ENCODE data around the gene EMC10.

The EMC10 gene

DNA sequence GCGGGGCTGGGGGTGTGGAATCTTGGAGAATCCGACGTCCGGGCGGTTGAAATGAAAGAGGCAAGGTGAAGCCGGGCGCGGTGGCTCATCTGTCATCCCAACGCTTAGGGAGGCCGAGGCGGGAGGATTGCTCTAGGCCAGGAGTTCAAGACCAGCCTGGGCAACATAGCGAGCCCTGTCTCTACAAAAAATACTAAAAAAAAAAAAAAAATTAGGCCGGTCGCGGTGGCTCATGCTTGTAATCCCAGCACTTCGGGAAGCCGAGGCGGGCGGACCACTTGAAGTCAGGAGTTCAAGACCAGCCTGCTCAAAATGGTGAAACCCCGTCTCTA lies 566 bp downstream of the EMC10 start:
- DNase-seq (ENCODE audit: extremely low spot score, insufficient read length, low read depth) (no peak), FAIRE-seq (no peak)

DNA sequence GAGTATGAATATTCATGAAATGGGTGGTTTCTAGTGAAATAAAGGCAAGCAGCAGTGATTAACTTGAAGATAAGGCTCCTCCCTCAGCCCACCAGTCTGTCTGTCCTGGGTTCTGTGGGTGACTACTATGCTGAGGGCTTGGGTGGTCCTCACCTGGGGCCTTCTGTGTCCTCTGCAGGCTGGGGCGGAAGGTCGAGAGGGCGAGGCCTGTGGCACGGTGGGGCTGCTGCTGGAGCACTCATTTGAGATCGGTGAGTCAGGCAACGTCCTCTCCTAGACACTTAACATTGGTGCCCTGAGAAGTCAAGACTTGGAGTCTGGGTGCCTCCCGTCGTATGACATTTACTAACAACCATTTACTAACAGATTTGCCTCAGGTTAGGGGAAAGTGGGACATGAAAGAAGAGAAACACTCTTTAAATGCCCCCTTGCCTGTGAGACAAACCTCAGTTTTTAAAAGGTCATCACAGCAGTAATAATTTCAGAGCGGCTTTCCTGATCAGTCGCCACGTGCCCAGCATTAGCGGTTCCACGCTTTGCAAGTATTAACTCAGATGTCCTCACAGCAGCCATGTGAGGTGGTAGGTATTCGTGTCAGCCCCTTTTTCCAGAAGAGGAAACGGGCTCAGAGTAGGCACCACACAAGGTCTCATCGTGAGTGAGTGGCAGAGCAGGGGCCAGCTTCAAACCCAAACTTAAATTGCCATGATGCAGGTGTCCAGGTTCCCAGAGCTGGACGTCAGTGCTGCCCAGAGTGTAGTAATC lies 1.6 kb downstream of the EMC10 start:
- FAIRE-seq (no peak), DNase-seq (ENCODE audit: extremely low spot score, insufficient read length, low read depth) (no peak)

DNA sequence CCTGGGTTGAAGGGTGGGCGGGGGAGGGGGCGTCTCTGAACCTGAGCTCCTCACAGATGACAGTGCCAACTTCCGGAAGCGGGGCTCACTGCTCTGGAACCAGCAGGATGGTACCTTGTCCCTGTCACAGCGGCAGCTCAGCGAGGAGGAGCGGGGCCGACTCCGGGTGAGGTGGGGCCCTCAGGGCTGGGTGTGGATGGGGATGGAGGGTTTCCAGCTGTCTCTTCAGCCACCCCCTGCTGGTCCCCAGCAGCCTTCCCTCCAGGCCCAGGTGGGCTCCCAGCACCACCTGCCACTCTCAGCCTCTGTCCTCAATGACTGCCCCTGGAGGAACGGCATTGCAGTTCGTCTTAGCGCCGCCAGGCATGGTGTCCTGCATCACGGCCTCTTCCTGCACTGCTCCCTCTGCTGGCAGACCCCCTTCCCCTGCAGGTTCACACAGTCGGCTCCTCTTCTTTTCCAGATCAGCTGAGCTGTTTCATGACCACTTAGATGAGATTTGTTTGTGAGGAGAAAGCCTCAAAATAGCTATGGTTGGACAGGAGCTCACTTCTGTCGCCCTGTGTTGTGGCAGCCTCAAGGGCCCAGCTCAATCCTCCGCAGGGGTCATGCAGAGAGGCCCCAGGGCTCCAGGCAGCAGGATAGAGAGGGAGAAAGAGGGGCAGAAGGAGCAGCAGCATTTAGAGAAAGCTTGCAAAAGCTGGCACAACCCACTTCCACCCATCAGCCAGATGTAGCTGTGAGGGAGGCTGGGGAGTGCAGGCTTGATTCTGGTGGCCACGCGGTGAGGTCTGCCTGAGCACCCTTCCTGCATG lies 2.8 kb downstream of the EMC10 start:
- FAIRE-seq, result no peak
- DNase-seq (ENCODE audit: extremely low spot score, insufficient read length, low read depth), result no peak

DNA sequence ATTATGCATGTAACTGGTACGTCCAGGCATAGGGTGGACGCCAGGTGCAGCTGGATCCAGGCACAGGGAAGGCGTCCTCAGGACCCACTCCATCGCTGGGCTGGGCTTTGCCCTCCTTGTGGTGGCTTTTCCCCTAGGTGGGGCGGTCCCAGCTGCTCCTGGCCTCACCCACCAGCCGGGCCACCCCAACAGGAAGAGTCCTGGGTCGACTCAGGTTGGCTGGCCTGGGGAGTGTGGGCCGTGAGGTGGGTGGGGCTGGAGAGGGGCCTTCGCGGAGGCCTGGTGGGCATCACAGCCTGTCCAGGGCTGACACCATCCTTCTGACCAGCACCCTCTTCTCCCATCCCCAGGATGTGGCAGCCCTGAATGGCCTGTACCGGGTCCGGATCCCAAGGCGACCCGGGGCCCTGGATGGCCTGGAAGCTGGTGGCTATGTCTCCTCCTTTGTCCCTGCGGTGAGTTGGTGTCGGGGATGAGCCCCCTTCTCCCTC lies 3.5 kb downstream of the EMC10 start:
- no peak for FAIRE-seq
- no peak for DNase-seq (ENCODE audit: extremely low spot score, insufficient read length, low read depth)

DNA sequence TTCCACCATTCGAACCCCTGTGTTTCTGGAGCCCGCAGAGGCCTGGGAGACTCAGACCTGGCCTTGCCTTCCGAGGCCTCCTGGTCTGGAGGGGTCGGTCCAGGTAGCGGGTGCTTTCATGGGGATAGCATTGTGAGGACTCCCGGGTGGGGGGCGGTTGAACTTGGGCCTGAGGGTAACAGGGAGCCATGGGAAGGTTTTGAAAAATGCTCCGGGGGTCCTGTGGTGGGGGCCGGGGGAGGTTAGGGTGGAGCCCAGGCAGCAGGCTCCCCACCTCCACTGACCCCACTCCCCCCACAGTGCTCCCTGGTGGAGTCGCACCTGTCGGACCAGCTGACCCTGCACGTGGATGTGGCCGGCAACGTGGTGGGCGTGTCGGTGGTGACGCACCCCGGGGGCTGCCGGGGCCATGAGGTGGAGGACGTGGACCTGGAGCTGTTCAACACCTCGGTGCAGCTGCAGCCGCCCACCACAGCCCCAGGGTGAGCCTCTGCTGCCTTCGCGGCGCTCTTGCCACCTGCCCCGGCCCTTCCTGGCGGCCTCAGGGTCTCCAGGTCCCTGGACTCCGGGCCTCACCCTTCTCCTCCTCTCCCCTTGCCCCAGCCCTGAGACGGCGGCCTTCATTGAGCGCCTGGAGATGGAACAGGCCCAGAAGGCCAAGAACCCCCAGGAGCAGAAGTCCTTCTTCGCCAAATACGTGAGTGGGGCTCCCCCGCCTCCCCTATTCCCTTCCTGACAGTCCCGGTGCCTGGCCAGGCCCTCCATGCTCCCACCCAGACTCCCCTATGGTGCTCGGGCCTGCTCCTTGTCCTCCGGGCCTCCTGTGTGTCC lies 4.2 kb downstream of the EMC10 start:
- FAIRE-seq, result no peak
- no peak for DNase-seq (ENCODE audit: extremely low spot score, insufficient read length, low read depth)

DNA sequence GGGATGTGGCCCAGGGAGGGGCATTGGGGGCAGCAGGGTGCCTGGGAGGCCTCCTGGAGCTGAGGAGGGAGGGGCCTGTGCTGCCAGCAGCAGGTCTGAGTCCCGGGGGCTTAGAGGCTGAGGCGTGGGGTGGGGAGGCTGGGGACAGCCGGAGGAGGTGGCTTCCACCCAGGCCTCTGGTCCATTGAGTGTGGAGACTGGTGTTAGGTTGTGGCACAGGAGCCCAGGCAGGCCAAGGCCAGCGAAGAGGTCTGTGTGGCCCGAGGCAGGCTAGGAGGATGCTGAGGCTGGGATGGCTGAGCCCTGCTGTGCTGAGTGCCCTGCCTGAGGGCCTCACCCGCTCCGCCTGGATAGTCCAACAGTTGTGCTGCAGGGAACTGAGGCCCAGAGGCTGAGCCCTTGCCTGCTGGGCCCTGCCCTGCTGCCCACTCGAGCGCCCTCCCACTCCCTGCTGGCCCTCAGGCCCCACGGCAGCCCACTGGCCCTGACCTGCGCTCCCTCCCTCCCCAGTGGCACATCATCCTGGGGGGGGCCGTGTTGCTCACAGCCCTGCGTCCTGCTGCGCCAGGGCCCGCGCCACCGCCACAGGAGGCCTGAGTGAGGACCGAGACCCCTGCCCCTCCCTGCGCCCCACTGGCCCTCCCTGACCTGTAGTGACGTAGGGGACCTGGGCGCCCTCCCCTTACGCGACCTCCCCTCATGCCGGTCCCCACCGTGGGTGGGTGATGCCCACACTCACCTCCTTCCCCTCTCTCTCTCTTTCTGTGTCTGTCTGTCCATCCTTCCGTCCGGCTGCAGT lies 5.2 kb downstream of the EMC10 start:
- DNase-seq (ENCODE audit: extremely low spot score, insufficient read length, low read depth), result no peak
- no peak for FAIRE-seq

DNA sequence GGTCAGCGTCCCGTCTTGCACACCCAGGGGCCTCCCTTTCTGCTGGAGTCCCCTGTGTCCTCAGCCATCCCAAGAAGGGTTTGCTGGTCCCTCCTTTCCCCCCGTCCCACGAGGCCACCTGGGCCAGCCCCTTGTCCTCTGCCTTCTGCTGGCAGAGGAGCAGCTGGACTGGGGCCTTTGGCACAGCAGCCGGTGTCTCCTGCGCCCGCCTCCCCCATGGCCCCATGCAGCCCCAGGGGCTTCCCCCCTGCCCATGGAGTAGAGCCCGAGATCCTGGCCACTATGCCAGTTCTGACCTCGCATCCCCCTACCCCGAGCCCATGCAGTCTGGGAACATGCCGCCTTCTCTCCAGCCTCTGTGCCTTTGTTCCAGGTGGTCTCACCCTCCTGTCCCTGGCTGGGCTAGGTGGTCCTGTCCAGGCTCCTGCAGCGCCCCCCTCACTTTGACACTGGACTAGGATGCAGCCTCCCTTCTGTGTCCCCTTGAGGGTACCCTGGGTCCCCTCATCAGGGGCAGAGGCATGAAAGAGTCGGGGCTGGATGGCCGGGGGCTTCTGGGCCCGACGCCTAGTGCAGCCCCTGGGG lies 6.1 kb downstream of the EMC10 start:
- FAIRE-seq, result no peak
- DNase-seq (ENCODE audit: extremely low spot score, insufficient read length, low read depth), result no peak

DNA sequence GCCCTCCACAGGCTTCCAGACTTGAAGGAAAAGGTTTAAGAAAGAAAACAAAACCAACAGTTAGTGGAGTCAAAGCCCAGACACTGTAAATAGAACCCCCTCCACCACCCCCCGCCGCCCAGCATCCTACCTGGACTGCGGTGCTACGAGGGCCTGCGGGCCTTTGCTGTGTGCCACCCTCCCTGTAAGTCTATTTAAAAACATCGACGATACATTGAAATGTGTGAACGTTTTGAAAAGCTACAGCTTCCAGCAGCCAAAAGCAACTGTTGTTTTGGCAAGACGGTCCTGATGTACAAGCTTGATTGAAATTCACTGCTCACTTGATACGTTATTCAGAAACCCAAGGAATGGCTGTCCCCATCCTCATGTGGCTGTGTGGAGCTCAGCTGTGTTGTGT lies 6.6 kb downstream of the EMC10 start:
- FAIRE-seq, result no peak
- no peak for DNase-seq (ENCODE audit: extremely low spot score, insufficient read length, low read depth)

DNA sequence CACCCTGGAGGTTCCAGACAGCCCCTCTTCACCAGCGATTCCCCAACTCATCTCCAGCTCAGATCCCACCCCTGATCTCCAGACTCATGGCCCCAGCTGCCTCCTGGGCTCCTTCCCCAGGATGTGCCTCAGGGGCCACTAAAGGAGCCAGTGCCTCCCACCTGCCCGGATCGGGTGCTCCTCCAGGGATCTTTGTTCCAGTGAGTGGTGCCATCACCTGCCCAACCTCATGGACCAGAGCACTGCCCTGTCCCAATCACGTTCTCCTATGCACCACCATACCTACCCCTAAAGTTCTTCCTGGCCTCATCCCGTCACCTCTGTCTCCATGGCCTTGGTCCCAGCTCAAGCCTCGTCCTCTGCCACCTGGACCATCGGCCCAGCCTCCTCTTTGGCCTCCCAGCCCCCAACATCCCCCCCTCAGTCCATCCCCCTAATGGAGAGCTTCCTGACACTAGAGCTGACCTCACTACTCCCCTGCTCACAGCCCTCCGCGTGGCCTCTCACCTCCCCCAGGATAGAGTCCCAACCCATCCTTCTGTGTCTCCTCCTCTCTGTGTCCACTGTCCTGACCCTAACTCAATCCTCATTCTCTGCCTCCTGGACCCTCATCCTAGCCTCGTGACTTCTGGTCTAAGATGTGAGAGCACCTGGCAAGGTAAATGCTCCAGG lies 9.1 kb downstream of the EMC10 start:
- no peak for FAIRE-seq
- DNase-seq (ENCODE audit: extremely low spot score, insufficient read length, low read depth), result no peak

DNA sequence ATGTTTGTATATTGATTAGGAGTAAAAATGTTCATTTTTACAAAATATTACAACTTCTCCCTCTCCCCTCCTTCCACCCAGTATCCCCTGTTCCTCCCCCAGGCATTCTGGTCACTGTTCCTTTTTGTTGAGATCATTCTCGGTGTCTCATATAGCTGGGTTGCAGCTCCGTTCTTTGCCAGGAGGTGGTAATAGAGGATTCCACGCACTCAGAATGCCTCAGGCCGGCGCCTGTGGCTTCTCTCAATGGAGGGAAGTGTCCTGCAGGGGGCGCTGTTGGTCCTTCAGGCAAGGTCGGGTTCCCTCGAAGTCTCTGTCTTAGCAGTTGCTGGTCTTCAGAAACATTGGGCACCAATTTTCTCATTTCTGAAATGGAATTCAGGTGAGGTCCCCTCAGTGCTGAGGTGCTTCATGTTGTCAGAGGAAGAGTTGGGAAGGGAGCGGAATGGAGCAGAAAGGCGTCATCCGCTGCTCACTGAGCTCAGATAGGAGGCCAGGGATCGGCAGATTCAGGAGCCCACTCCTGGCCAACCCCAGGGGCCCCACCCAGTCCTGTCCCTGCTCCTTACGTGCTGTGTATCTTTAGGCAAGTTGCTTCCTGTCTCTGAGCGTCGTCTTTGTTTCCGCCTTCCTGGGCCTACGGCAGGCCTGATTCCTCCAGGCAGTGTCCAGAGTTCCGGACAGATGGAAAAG lies 10.7 kb downstream of the EMC10 start:
- FAIRE-seq (no peak), DNase-seq (ENCODE audit: extremely low spot score, insufficient read length, low read depth) (no peak)

DNA sequence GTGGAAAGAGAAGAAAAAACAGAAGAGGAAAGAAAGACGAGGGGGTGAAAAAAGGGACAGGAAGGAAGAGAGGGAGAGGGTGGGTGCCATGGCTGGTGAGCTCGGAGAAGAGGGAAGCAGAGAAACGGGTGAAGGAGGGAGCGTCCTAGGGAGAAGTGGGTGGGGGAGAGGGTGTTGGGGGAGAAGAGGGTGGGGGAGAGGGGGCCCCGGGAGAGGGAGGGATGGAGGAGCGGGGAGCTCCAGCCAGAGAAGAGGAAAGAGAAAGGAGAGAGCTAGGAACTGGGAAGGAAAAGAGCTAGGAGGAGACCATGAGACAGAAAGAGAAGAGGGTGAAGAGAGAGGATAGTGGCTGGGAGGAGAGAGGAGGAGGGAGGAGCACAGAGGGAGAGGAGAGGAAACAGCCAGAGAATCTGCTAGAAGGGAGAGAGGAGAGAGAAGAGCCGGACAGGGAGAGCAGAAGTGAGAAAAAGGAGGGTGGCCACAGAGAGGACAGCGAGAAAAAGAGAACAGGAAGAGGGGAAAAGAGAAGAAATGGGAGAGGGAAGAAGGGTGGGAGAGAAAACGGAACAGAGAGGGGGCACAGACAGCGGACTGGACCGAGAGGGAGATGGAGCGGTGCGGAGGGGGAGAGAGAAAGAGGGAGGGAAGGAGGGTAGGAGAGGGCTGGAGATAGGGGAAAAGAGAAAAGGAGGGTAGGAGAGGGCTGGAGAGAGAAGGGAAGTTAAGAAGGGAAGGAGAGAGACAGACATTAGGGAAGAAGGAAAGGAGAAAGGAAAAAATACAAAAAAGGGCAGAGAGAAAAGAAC lies 12.3 kb downstream of the EMC10 start:
- DNase-seq (ENCODE audit: extremely low spot score, insufficient read length, low read depth), result no peak
- no peak for FAIRE-seq

DNA sequence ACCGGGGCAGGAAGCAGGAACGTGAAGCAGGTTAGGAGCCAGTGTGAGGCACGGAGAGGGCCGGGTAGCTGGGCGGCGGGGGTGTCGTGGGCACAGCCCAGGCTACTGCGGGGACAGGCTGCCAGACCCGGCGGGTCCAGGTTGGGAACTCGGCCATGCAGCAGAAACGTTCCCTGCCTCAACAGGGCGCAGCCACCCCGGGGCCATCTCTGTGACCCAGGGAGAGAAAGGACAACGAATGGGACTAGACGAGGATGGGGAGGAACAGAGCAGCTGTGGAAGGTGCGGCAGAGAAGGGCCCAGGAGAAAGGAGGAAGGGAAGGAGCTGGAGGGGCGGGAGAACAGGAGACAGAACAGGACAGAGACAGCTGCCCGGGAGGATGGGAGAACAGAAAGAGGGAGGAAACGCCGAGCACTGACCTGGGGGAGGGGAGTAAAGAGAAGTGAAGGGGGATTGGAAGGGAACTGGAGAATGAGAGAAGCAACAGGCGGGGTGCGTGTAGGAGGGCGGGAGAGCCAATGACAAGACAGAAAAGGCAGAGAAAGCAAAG lies 13.2 kb downstream of the EMC10 start:
- DNase-seq (ENCODE audit: extremely low spot score, insufficient read length, low read depth) (no peak), FAIRE-seq (no peak)

DNA sequence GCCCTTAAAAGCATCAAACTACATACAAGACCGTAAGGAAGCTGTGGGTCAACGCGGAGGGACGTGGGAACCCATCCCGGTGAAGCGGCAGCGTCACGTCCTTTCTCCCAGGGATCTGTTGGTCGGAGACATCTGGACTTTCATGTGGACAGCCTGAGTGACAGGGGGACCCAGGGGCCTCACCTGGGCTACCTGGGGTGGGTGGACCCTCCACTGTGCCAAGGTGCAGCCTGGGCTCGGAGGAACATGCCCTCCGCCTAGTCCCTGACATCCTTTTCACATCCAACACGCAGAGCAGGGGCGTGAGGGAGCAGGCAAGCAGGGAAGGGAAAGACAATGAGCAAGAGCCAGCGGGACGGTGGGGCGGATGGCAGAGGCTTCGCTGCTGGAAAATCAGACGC lies 14.1 kb downstream of the EMC10 start:
- DNase-seq (ENCODE audit: extremely low spot score, insufficient read length, low read depth), result no peak
- no peak for FAIRE-seq

DNA sequence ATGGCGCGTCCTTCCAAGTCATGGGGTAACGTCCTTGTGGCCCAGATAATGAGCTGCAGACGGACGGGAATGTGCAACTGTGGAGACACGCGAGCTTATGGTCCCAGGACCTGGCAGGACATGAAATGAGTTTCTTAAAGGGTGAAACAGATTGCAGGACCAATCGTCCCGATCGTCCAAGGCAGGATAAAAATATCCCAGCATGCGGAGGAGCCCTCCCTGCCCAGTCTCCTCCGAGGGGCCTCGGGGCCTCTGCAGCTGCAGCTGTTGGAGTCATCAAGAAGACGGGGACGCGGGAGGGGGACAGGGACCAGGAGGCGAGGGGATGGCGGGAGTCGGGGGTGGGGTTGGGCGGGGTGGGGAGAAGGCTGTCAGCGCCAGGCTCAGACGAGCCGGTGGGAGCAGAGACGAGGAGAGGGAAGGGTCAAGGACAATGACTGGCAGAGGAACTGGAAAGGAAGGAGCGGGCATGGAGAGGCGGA lies 14.7 kb downstream of the EMC10 start:
- no peak for FAIRE-seq
- DNase-seq (ENCODE audit: extremely low spot score, insufficient read length, low read depth), result no peak

DNA sequence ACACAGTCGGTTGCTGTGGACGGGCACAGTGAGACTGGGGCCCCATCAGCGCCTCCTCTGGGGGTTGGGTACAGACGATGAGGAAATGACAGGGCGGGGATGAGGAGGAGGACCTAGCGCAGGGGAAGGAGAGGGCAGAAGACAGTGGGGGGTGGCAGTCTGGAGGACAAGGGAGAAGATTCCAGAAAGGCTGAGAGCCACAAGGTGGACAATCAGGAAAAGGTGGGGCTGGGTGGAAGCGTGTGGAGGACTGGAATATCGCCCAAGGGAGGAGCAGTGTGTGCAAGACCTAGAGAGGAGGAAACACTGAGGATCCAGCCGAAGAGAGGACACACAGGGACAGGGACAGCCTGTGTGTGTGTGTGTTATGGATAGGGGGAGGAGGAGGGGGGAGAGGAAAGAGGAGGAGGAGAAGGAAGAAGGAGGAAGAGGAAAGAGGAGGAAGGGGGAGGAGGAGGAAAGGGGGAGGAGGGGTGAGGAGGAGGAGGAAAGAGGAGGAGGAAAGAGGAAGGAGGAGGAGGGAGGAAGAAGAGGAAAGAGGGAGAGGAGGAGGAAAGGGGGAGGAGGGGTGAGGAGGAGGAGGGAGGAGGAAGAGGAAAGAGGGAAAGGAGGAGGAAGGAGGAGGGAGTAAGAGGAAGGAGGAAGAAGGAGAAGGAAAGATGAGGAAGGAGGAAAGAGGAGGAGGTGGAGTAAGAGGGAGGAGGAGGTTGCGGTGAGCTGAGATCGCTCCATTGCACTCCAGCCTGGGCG lies 16.2 kb downstream of the EMC10 start:
- DNase-seq (ENCODE audit: extremely low spot score, insufficient read length, low read depth) (no peak), FAIRE-seq (no peak)

DNA sequence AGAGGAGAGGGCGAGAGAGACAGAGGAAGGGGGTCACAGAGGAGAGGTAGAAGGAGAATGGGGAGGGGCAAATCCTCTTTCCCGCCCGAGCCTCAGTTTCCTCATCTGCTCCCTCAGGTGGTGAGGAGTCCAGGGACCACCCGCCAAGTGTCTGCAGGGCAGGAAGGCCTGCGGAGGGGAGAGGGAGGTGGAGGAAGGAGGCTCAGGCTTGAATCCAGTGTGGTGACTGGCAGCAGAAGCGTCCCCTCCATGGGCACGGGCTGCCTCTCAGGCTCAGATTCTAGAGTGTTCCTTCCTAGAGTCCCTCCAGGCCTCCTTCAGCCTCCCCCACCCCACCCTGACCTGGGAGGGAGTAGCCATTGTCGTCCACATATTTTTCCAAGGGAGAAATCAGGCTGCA lies 16.9 kb downstream of the EMC10 start:
- DNase-seq (ENCODE audit: extremely low spot score, insufficient read length, low read depth) (no peak), FAIRE-seq (no peak)

Data from GM18507 (cell line).